Kidney (tissue), 14 donors: ENCODE data around the gene GSTCD. TPM values are rescaled to one million over a fixed set of nuclear protein-coding genes. Genes with fewer than 3 reads are reported as not detected.

Experiments used
- DNase-seq, 5 donors: peaks; one replicate each; pipeline ENCODE4 v3.0.0-alpha.2; 2013 to 2020
- FAIRE-seq: peaks from 2 replicates; lab custom pipeline; 2012; peaks lifted over from hg19 to GRCh38; lab: Jason Lieb, UNC
- H3K27ac ChIP-seq, 2 donors: one replicate each; pipeline ENCODE4 v1.7.0; 2013; ENCODE audit warnings: low read depth in 2 of 2, low read length in 2 of 2, inconsistent platforms in 1 of 2
- H3K27me3 ChIP-seq: one replicate; pipeline ENCODE4 v1.7.1; 2013; ENCODE audit warnings: low read length, inconsistent platforms; ENCODE audit not compliant: control insufficient read depth, insufficient read depth
- H3K36me3 ChIP-seq, 3 donors: one replicate each; pipeline versions ENCODE4 v1.7.0 to v1.7.1; 2013; ENCODE audit warnings: low read length in 3 of 3, control low read depth in 1 of 3, inconsistent platforms in 1 of 3; ENCODE audit not compliant: insufficient read depth in 3 of 3, control insufficient read depth in 2 of 3
- H3K4me1 ChIP-seq, 3 donors: one replicate each; pipeline versions ENCODE4 v1.7.0 to v1.7.1; 2013; ENCODE audit warnings: low read length in 3 of 3, inconsistent platforms in 1 of 3, low read depth in 1 of 3; ENCODE audit not compliant: control insufficient read depth in 2 of 3, insufficient read depth in 2 of 3
- H3K4me3 ChIP-seq, 3 donors: one replicate each; pipeline versions ENCODE4 v1.7.0 to v1.8.1; 2013; ENCODE audit warnings: low read length in 3 of 3, control low read depth in 1 of 3, inconsistent platforms in 1 of 3
- H3K9ac ChIP-seq, 3 donors: one replicate each; pipeline versions ENCODE4 v1.7.0 to v1.7.1; 2013; ENCODE audit warnings: low read length in 3 of 3, control low read depth in 1 of 3, inconsistent platforms in 1 of 3
- H3K9me3 ChIP-seq, 3 donors: one replicate each; pipeline versions ENCODE4 v1.7.0 to v1.7.1; 2013; ENCODE audit warnings: low read length in 3 of 3, control low read depth in 1 of 3, inconsistent platforms in 1 of 3; ENCODE audit not compliant: control insufficient read depth in 2 of 3, insufficient read depth in 1 of 3
- CTCF ChIP-seq: IDR thresholded peaks from 3 replicates; pipeline ENCODE4 v1.5.1; 2012; ENCODE audit warnings: mild to moderate bottlenecking, moderate library complexity, borderline replicate concordance; ENCODE audit not compliant: insufficient read depth; ENCODE audit errors: extremely low read depth
- intact Hi-C: fragments of 100-400 bp; cut with DNase I; formaldehyde crosslinking; loops from one replicate; pipeline ENCODE4 v1.11.1; 2022
- polyA plus RNA-seq: library from polyadenylated mRNA; stranded (reverse); fragments of 350-450 nt; fragmentation: Illumina TruSeq; extraction: RNeasy Lipid Tissue Mini Kit (QIAGEN cat#74804); gene quantifications from one replicate; pipeline ENCODE4 v1.2.3, GENCODE V29; 2014; ENCODE audit warnings: low read depth, low replicate concordance; ENCODE audit not compliant: insufficient read depth
- total RNA-seq: library from RNA; stranded (reverse); fragmentation: NEBNext Ultra II Directional; extraction: Animal tissue kit (Norgen Biotek cat#: 25700); gene quantifications from one replicate; pipeline ENCODE4 v1.2.1, GENCODE V29; 2021
- donor health status: control.
- donor health status: control.
- donor health status: control.
- donor health status: control.
- donor health status: control.
- donor health status: DM: yes; HTN: yes; CAD: no.
- donor health status: Normal renal cell carcinoma (clear cell type).

Gene GSTCD
- total and polyA plus RNA-seq, 2 donors from 2014 or later, result 2.2 to 11.7 TPM

- H3K4me1 ChIP-seq, result no peaks in the 10 kb centered on the region
- H3K9ac ChIP-seq, result no peak overlapping the region
- H3K36me3 ChIP-seq, result no peaks in the 10 kb centered on the region
- intact Hi-C loops, result no loop called here
- DNase-seq (no peak), FAIRE-seq (no peak)
- no peak overlapping the region for H3K27ac ChIP-seq
- H3K4me3 ChIP-seq, result no peak overlapping the region
- H3K27me3 ChIP-seq, result no peaks in the 10 kb centered on the region
- no peaks in the 10 kb centered on the region for H3K9me3 ChIP-seq
- TF ChIP-seq CTCF, result no peak
These were observed 43.2 kb downstream of the GSTCD start for GRCh38 chr4:105751718-105752299.

- Histone ChIP-seq H3K27me3 (no peaks in the 10 kb centered on the region), H3K27ac (no peak overlapping the region), H3K36me3 (no peaks in the 10 kb centered on the region), H3K9ac (no peak overlapping the region), H3K4me1 (no peaks in the 10 kb centered on the region), H3K4me3 (no peak overlapping the region), H3K9me3 (no peaks in the 10 kb centered on the region)
- no peak for TF ChIP-seq CTCF
- intact Hi-C loops, result no loop called here
- no peak for FAIRE-seq
- no peak for DNase-seq
These were observed 44.8 kb downstream of the GSTCD start for GRCh38 chr4:105753361-105753760.

- Histone ChIP-seq H3K4me3 (no peak overlapping the region), H3K27ac (no peak overlapping the region), H3K4me1 (no peaks in the 10 kb centered on the region), H3K9ac (no peak overlapping the region), H3K9me3 (no peaks in the 10 kb centered on the region), H3K27me3 (no peaks in the 10 kb centered on the region), H3K36me3 (no peaks in the 10 kb centered on the region)
- no peak for TF ChIP-seq CTCF
- DNase-seq (no peak), FAIRE-seq (peak; percentile 3)
- intact Hi-C loops, result no loop called here
These were observed 46.8 kb downstream of the GSTCD start for GRCh38 chr4:105755375-105755774.

GRCh38 chr4:105758958-105759357 lies 50.4 kb downstream of the GSTCD start:
- FAIRE-seq (no peak), DNase-seq (no peak)
- intact Hi-C loops, result no loop called here
- H3K36me3 ChIP-seq, result no peaks in the 10 kb centered on the region
- H3K27ac ChIP-seq, result no peak overlapping the region
- no peak overlapping the region for H3K4me3 ChIP-seq
- no peaks in the 10 kb centered on the region for H3K4me1 ChIP-seq
- H3K9me3 ChIP-seq, result no peaks in the 10 kb centered on the region
- no peaks in the 10 kb centered on the region for H3K27me3 ChIP-seq
- no peak overlapping the region for H3K9ac ChIP-seq
- TF ChIP-seq CTCF, result no peak
